PC-3 (cell line): ENCODE data around the gene CANX. TPM values are rescaled to one million over a fixed set of nuclear protein-coding genes. Genes with fewer than 3 reads are reported as not detected.

Source experiments
- ATAC-seq: fragments of 200-7000 bp; cut with Tn5 transposase; 2 replicates; pipeline ENCODE4 v1.9.1; 2020; ENCODE audit warnings: mild to moderate bottlenecking, moderate library complexity
- BruUV-seq: library from RNA; stranded (reverse); fragments of 400-500 nt; replicated peaks from 2 replicates; lab custom pipeline; 2021; lab: Mats Ljungman, UMichigan
- CTCF ChIA-PET: fragments of 300-600 bp; sonication (Branson Sonifier 250); formaldehyde crosslinking; loops from one replicate; lab custom pipeline; 2022; ENCODE audit warnings: antibody characterized with exemption; lab: Charles Lee
- POLR2A ChIA-PET: fragments of 300-600 bp; sonication (Branson Sonifier 250); formaldehyde crosslinking; loops from one replicate; lab custom pipeline; 2022; ENCODE audit warnings: antibody characterized with exemption; ENCODE audit not compliant: unreplicated experiment; lab: Charles Lee
- DNase-seq: peaks from one replicate; pipeline ENCODE4 v3.0.0-alpha.2; 2015
- H2AFZ ChIP-seq: fragments of 300-600 bp; sonication (generic); 2 replicates; pipeline ENCODE4 v1.6.0; 2016; ENCODE audit warnings: antibody characterized with exemption, low read length
- H3F3A ChIP-seq: fragments of 300-600 bp; sonication (generic); one replicate; pipeline ENCODE4 v1.6.0; 2017; ENCODE audit warnings: antibody characterized with exemption, low read length, control low read depth, mild to moderate bottlenecking; ENCODE audit not compliant: unreplicated experiment
- H3K27ac ChIP-seq: fragments of 300-600 bp; sonication (generic); 2 replicates; pipeline ENCODE4 v1.5.1; 2016; ENCODE audit warnings: mild to moderate bottlenecking, low read length
- H3K27me3 ChIP-seq: fragments of 300-600 bp; sonication (generic); 2 replicates; pipeline ENCODE4 v1.6.1; 2016; ENCODE audit warnings: low read length, mixed read lengths
- H3K36me3 ChIP-seq: fragments of 300-600 bp; sonication (generic); 2 replicates; pipeline ENCODE4 v1.6.1; 2016; ENCODE audit warnings: low read depth, mixed run types, low read length, mixed read lengths
- H3K4me1 ChIP-seq: fragments of 300-600 bp; sonication (generic); 2 replicates; pipeline ENCODE4 v1.5.1; 2016; ENCODE audit warnings: low read length; ENCODE audit not compliant: insufficient read depth
- H3K4me2 ChIP-seq: fragments of 300-600 bp; sonication (generic); 2 replicates; pipeline ENCODE4 v1.6.0; 2016; ENCODE audit warnings: low read length
- H3K4me3 ChIP-seq: fragments of 300-600 bp; sonication (generic); 2 replicates; pipeline ENCODE4 v1.5.1; 2016; ENCODE audit warnings: mild to moderate bottlenecking, low read length, mixed read lengths
- H3K79me2 ChIP-seq: fragments of 300-600 bp; sonication (generic); 2 replicates; pipeline ENCODE4 v1.6.1; 2017; ENCODE audit warnings: low read length, mixed read lengths
- H3K9ac ChIP-seq: fragments of 300-600 bp; sonication (generic); 2 replicates; pipeline ENCODE4 v1.6.0; 2016; ENCODE audit warnings: mild to moderate bottlenecking, low read length
- H3K9me2 ChIP-seq: fragments of 300-600 bp; sonication (generic); replicated peaks from 2 replicates; pipeline ENCODE4 v1.6.1; 2016; ENCODE audit warnings: mixed run types, low read length, mixed read lengths
- H3K9me3 ChIP-seq: fragments of 300-600 bp; sonication (generic); 2 replicates; pipeline ENCODE4 v1.6.1; 2016; ENCODE audit warnings: low read length, mixed read lengths
- H4K20me1 ChIP-seq: fragments of 300-600 bp; sonication (generic); 2 replicates; pipeline ENCODE4 v1.6.1; 2016; ENCODE audit warnings: low read length, mixed read lengths
- CTCF ChIP-seq: fragments of 300-600 bp; sonication (generic); conservative IDR thresholded peaks from 2 replicates; pipeline ENCODE4 v1.5.1; 2017; ENCODE audit warnings: antibody characterized with exemption, low read depth, mild to moderate bottlenecking, low read length
- EZH2 ChIP-seq: fragments of 300-600 bp; sonication (generic); IDR thresholded peaks from one replicate; pipeline ENCODE4 v1.6.1; 2017; ENCODE audit warnings: antibody characterized with exemption, mild to moderate bottlenecking, low read length; ENCODE audit not compliant: unreplicated experiment
- EZH2phosphoT487 ChIP-seq: fragments of 300-600 bp; sonication (generic); IDR thresholded peaks from 2 replicates; pipeline ENCODE4 v1.6.1; 2018; ENCODE audit warnings: mild to moderate bottlenecking, antibody characterized with exemption, low read length, borderline replicate concordance
- intact Hi-C: fragments of 100-400 bp; cut with micrococcal nuclease; formaldehyde crosslinking; loops from 2 replicates; pipeline ENCODE4 v1.9.0; 2023
- total RNA-seq: library from RNA; depleted of rRNA; stranded (reverse); fragments of >200 nt; gene quantifications from 2 replicates; pipeline ENCODE4 v1.2.3, GENCODE V29; 2014; rRNA removed

CANX gene
- total RNA-seq, 1 experiment from 2014 or later, result 293 TPM

DNA sequence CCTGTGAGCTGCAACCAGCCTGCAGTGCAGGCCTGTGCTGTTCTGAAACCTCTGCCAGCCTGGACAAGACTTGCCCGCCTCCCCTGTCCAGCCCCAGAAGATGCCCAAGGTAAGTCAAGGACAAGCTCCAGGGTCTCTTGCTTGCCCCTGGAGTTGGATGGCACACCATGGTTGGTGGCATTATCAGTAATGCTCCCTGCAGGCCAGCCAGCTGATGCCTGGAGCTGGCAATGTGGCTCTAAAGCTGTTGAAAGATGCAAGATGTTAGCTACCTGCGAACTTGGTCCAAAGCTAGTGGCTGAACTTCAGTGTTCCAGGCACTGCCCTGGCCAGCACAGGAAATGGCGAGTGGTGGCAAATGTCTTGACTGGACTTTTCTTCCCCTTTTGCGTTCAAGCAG is 81.1 kb downstream of the CANX start:
- no peaks in the 10 kb centered on the region for H3K27me3 ChIP-seq
- no peaks in the 10 kb centered on the region for H3K9me3 ChIP-seq
- H2AFZ ChIP-seq, result no peak overlapping the region
- H3K4me1 ChIP-seq, result no peaks in the 10 kb centered on the region
- H4K20me1 ChIP-seq, result no peaks in the 10 kb centered on the region
- BruUV-seq, result no TSS peak
- ATAC-seq (no peak), DNase-seq (no peak)
- no peaks in the 10 kb centered on the region for H3K36me3 ChIP-seq
- intact Hi-C loops, result no loop called here
- POLR2A ChIA-PET, result no interaction called here
- TF ChIP-seq EZH2phosphoT487 (no peak), EZH2 (no peak), CTCF (no peak)
- CTCF ChIA-PET, result no interaction called here
- no peak overlapping the region for H3K27ac ChIP-seq
- no peak overlapping the region for H3K9ac ChIP-seq
- no peak overlapping the region for H3K4me2 ChIP-seq
- no peak overlapping the region for H3K4me3 ChIP-seq
- H3K9me2 ChIP-seq, result no peaks in the 10 kb centered on the region
- H3K79me2 ChIP-seq, result no peaks in the 10 kb centered on the region
- H3F3A ChIP-seq, result no peaks in the 10 kb centered on the region

DNA sequence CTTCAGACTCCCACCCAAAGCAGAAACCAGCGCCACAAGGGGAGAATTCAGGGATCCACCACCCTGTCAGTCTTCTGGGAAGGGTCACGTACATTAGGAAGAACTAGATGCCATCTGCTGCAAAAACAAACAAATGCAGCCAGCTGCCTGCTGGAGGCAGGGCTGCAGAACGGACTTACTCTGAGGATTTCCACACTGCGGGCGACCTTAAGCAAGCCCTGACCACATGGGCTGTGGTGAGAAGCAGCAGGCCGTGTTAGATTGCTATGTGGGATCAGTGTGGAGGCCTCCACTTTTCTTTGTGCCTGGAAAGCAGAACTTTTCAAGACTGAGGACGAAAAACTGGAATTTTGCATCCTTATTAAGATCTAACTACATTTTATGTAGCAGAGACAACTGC is 81.6 kb downstream of the CANX start:
- Histone ChIP-seq H3K9me2 (no peaks in the 10 kb centered on the region), H3K9ac (no peak overlapping the region), H3K27me3 (no peaks in the 10 kb centered on the region), H3K36me3 (no peaks in the 10 kb centered on the region), H3F3A (no peaks in the 10 kb centered on the region), H3K4me2 (no peak overlapping the region), H3K79me2 (no peaks in the 10 kb centered on the region), H3K9me3 (no peaks in the 10 kb centered on the region), H3K4me3 (no peak overlapping the region), H3K4me1 (no peaks in the 10 kb centered on the region), H4K20me1 (no peaks in the 10 kb centered on the region), H2AFZ (no peak overlapping the region), H3K27ac (no peak overlapping the region)
- intact Hi-C loops, result no loop called here
- BruUV-seq, result no TSS peak
- no peak for ATAC-seq
- POLR2A ChIA-PET, result no interaction called here
- CTCF ChIA-PET, result no interaction called here
- DNase-seq, result no peak
- no peak for TF ChIP-seq EZH2phosphoT487
- TF ChIP-seq EZH2, result no peak
- no peak for TF ChIP-seq CTCF

Other genes with a start within 250 kb of the CANX start
- gene RUFY1, start 148.4 kb upstream of the CANX start, total RNA-seq, result 27.1 and 31.5 TPM in 2 replicates
- 533 and 610 TPM in 2 replicates for gene HNRNPH1, start 75.3 kb upstream of the CANX start, total RNA-seq
- 1.4 TPM in 1 of 2 replicates, not detected in the other for gene CBY3, start 17.9 kb upstream of the CANX start, total RNA-seq
- gene MAML1, start 33.9 kb downstream of the CANX start, total RNA-seq, result 10.6 and 17.9 TPM in 2 replicates
- gene LTC4S, start 95.0 kb downstream of the CANX start, total RNA-seq, result 1.5 and 3.6 TPM in 2 replicates
- 88.9 and 113 TPM in 2 replicates for gene MGAT4B, start 107.9 kb downstream of the CANX start, total RNA-seq
- gene SQSTM1, start 121.9 kb downstream of the CANX start, total RNA-seq, result 253 and 341 TPM in 2 replicates
- 20.2 and 26.1 TPM in 2 replicates for gene MRNIP, start 159.8 kb downstream of the CANX start, total RNA-seq
- gene TBC1D9B, start 208.9 kb downstream of the CANX start, total RNA-seq, result 44.9 and 67.7 TPM in 2 replicates